HEK293 (cell line): ENCODE results near the gene THG1L.

ENCODE experiments used
- CTCF ChIA-PET: fragments of 350-600 bp; formaldehyde crosslinking; extraction: SDS; loops from one replicate; lab custom pipeline; 2021; ENCODE audit warnings: antibody characterized with exemption; lab: Yijun Ruan, JAX
- POLR2A ChIA-PET: fragments of 300-600 bp; formaldehyde crosslinking; extraction: SDS; loops from one replicate; lab custom pipeline; 2020; ENCODE audit warnings: antibody characterized with exemption, inconsistent platforms; lab: Yijun Ruan, JAX
- H3K27ac ChIP-seq: fragments of 200-500 bp; sonication (Bioruptor generic); 2 replicates; pipeline ENCODE4 v1.5.1; 2014; ENCODE audit warnings: low read depth, low read length, control low read depth, inconsistent platforms; ENCODE audit errors: extremely low read depth
- H3K36me3 ChIP-seq, 2 experiments: fragments of 200-500 bp in 1 of 2; sonication (Bioruptor generic) in 1 of 2; 1 replicate in 1 of 2; 2 replicates in 1 of 2; pipeline ENCODE4 v1.5.1; 2014 to 2017; ENCODE audit warnings: inconsistent platforms in 2 of 2, low read length in 2 of 2; ENCODE audit not compliant: control insufficient read depth in 2 of 2, insufficient read depth in 1 of 2
- H3K4me1 ChIP-seq: fragments of 200-500 bp; sonication (Bioruptor generic); 2 replicates; pipeline ENCODE4 v1.5.1; 2014; ENCODE audit warnings: mild to moderate bottlenecking, low read length, inconsistent platforms; ENCODE audit not compliant: control insufficient read depth, insufficient read depth
- H3K4me3 ChIP-seq: 2 replicates; pipeline ENCODE4 v1.5.1; 2011; ENCODE audit warnings: low read depth, mild to moderate bottlenecking, control low read depth, low read length, moderate library complexity
- H3K9me3 ChIP-seq: fragments of 200-500 bp; sonication (Bioruptor generic); 2 replicates; pipeline ENCODE4 v1.5.1; 2014; ENCODE audit warnings: low read depth, low read length, inconsistent platforms; ENCODE audit not compliant: control insufficient read depth, insufficient read depth
- GLI4 ChIP-seq: fragments of 450-650 bp; formaldehyde crosslinking; IDR thresholded peaks from 2 replicates; pipeline ENCODE4 v1.5.1; 2016; ENCODE audit warnings: missing biosample characterization, missing genetic modification characterization
- GLIS2 ChIP-seq: fragments of 450-650 bp; formaldehyde crosslinking; IDR thresholded peaks from 2 replicates; pipeline ENCODE4 v1.5.1; 2016; ENCODE audit warnings: missing biosample characterization, missing genetic modification characterization
- KLF17 ChIP-seq: fragments of 450-650 bp; formaldehyde crosslinking; IDR thresholded peaks from 2 replicates; pipeline ENCODE4 v1.5.1; 2016; ENCODE audit warnings: missing biosample characterization, missing genetic modification characterization
- SP2 ChIP-seq: fragments of 450-650 bp; formaldehyde crosslinking; IDR thresholded peaks from 2 replicates; pipeline ENCODE4 v1.5.1; 2016; ENCODE audit warnings: missing biosample characterization, missing genetic modification characterization
- YY2 ChIP-seq: fragments of 450-650 bp; formaldehyde crosslinking; IDR thresholded peaks from 2 replicates; pipeline ENCODE4 v1.5.1; 2016; ENCODE audit warnings: missing biosample characterization, missing genetic modification characterization
- ZEB2 ChIP-seq: fragments of 450-650 bp; formaldehyde crosslinking; IDR thresholded peaks from 2 replicates; pipeline ENCODE4 v1.5.1; 2016; ENCODE audit warnings: missing biosample characterization, missing genetic modification characterization
- ZIC2 ChIP-seq: fragments of 450-650 bp; formaldehyde crosslinking; IDR thresholded peaks from 2 replicates; pipeline ENCODE4 v1.5.1; 2016; ENCODE audit warnings: missing biosample characterization, missing genetic modification characterization
- ZNF10 ChIP-seq: fragments of 450-650 bp; formaldehyde crosslinking; IDR thresholded peaks from 2 replicates; pipeline ENCODE4 v1.5.1; 2017; ENCODE audit warnings: missing biosample characterization, missing genetic modification characterization
- ZNF112 ChIP-seq: fragments of 450-650 bp; formaldehyde crosslinking; IDR thresholded peaks from 2 replicates; pipeline ENCODE4 v1.5.0; 2017; ENCODE audit warnings: missing biosample characterization, missing genetic modification characterization
- ZNF121 ChIP-seq: fragments of 450-650 bp; formaldehyde crosslinking; IDR thresholded peaks from 2 replicates; pipeline ENCODE4 v1.5.1; 2016; ENCODE audit warnings: missing biosample characterization, missing genetic modification characterization
- ZNF132 ChIP-seq: fragments of 450-650 bp; formaldehyde crosslinking; IDR thresholded peaks from 2 replicates; pipeline ENCODE4 v1.5.1; 2017; ENCODE audit warnings: missing biosample characterization, missing genetic modification characterization, borderline replicate concordance
- ZNF221 ChIP-seq: fragments of 450-650 bp; formaldehyde crosslinking; IDR thresholded peaks from 2 replicates; pipeline ENCODE4 v1.5.1; 2017; ENCODE audit warnings: missing biosample characterization, missing genetic modification characterization, borderline replicate concordance
- ZNF223 ChIP-seq: fragments of 450-650 bp; formaldehyde crosslinking; IDR thresholded peaks from 2 replicates; pipeline ENCODE4 v1.5.1; 2016; ENCODE audit warnings: missing biosample characterization, missing genetic modification characterization
- ZNF311 ChIP-seq: fragments of 450-650 bp; formaldehyde crosslinking; IDR thresholded peaks from 2 replicates; pipeline ENCODE4 v1.5.1; 2017; ENCODE audit warnings: missing biosample characterization, missing genetic modification characterization, borderline replicate concordance
- ZNF404 ChIP-seq: fragments of 450-650 bp; formaldehyde crosslinking; IDR thresholded peaks from 2 replicates; pipeline ENCODE4 v1.5.1; 2017; ENCODE audit warnings: missing biosample characterization, missing genetic modification characterization
- ZNF48 ChIP-seq: fragments of 450-650 bp; formaldehyde crosslinking; IDR thresholded peaks from 2 replicates; pipeline ENCODE4 v1.5.1; 2016; ENCODE audit warnings: missing biosample characterization, missing genetic modification characterization
- ZNF555 ChIP-seq: fragments of 450-650 bp; formaldehyde crosslinking; conservative IDR thresholded peaks from 2 replicates; pipeline ENCODE4 v1.5.1; 2017; ENCODE audit warnings: missing biosample characterization, mild to moderate bottlenecking, missing genetic modification characterization, inconsistent platforms
- ZNF561 ChIP-seq: fragments of 450-650 bp; IDR thresholded peaks from 2 replicates; pipeline ENCODE4 v1.5.1; 2018; ENCODE audit warnings: missing biosample characterization, missing genetic modification characterization, borderline replicate concordance
- ZNF621 ChIP-seq: fragments of 450-650 bp; formaldehyde crosslinking; IDR thresholded peaks from 2 replicates; pipeline ENCODE4 v1.5.1; 2017; ENCODE audit warnings: missing biosample characterization, missing genetic modification characterization
- ZNF654 ChIP-seq: fragments of 450-650 bp; formaldehyde crosslinking; IDR thresholded peaks from 2 replicates; pipeline ENCODE4 v1.5.1; 2016; ENCODE audit warnings: low read depth, missing biosample characterization, missing genetic modification characterization
- ZXDB ChIP-seq: fragments of 450-650 bp; formaldehyde crosslinking; IDR thresholded peaks from 2 replicates; pipeline ENCODE4 v1.5.1; 2016; ENCODE audit warnings: missing biosample characterization, missing genetic modification characterization
- TF ChIP-seq, protein P1 (sequence below): fragments of 450-650 bp; formaldehyde crosslinking; IDR thresholded peaks from 2 replicates; pipeline ENCODE4 v1.5.1; 2016; ENCODE audit warnings: missing biosample characterization, missing genetic modification characterization
- TF ChIP-seq, protein P2 (sequence below): fragments of 450-650 bp; formaldehyde crosslinking; conservative IDR thresholded peaks from 2 replicates; pipeline ENCODE4 v1.5.1; 2016; ENCODE audit warnings: low read depth, missing biosample characterization, missing genetic modification characterization
- TF ChIP-seq, protein P3 (sequence below): fragments of 450-650 bp; formaldehyde crosslinking; IDR thresholded peaks from 2 replicates; pipeline ENCODE4 v1.5.1; 2016; ENCODE audit warnings: missing biosample characterization, missing genetic modification characterization
- TF ChIP-seq, protein P4 (sequence below): fragments of 450-650 bp; formaldehyde crosslinking; IDR thresholded peaks from 2 replicates; pipeline ENCODE4 v1.5.1; 2016; ENCODE audit warnings: missing biosample characterization, missing genetic modification characterization

The THG1L gene

GRCh38 chr5:157714596-157714864 lies 16.7 kb upstream of the THG1L start:
- CTCF ChIA-PET, result no interaction called here
- H3K4me1 ChIP-seq, result no peaks in the 10 kb centered on the region
- POLR2A ChIA-PET, result no interaction called here
- no peak overlapping the region for H3K4me3 ChIP-seq
- no peak overlapping the region for H3K27ac ChIP-seq
- TF ChIP-seq GLI4 (tag by site-specific recombination), result no peak
- no peak for TF ChIP-seq YY2
- TF ChIP-seq, protein P1, sequence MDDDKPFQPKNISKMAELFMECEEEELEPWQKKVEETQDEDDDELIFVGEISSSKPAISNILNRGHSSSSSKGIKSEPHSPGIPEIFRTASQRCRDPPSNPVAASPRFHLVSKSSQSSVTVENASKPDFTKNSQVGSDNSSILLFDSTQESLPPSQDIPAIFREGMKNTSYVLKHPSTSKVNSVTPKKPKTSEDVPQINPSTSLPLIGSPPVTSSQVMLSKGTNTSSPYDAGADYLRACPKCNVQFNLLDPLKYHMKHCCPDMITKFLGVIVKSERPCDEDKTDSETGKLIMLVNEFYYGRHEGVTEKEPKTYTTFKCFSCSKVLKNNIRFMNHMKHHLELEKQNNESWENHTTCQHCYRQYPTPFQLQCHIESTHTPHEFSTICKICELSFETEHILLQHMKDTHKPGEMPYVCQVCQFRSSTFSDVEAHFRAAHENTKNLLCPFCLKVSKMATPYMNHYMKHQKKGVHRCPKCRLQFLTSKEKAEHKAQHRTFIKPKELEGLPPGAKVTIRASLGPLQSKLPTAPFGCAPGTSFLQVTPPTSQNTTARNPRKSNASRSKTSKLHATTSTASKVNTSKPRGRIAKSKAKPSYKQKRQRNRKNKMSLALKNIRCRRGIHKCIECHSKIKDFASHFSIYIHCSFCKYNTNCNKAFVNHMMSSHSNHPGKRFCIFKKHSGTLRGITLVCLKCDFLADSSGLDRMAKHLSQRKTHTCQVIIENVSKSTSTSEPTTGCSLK (tag by site-specific recombination), result no peak
- TF ChIP-seq ZIC2 (tag by site-specific recombination), result no peak
- no peak for TF ChIP-seq GLIS2 (tag by site-specific recombination)
- TF ChIP-seq, protein P2, sequence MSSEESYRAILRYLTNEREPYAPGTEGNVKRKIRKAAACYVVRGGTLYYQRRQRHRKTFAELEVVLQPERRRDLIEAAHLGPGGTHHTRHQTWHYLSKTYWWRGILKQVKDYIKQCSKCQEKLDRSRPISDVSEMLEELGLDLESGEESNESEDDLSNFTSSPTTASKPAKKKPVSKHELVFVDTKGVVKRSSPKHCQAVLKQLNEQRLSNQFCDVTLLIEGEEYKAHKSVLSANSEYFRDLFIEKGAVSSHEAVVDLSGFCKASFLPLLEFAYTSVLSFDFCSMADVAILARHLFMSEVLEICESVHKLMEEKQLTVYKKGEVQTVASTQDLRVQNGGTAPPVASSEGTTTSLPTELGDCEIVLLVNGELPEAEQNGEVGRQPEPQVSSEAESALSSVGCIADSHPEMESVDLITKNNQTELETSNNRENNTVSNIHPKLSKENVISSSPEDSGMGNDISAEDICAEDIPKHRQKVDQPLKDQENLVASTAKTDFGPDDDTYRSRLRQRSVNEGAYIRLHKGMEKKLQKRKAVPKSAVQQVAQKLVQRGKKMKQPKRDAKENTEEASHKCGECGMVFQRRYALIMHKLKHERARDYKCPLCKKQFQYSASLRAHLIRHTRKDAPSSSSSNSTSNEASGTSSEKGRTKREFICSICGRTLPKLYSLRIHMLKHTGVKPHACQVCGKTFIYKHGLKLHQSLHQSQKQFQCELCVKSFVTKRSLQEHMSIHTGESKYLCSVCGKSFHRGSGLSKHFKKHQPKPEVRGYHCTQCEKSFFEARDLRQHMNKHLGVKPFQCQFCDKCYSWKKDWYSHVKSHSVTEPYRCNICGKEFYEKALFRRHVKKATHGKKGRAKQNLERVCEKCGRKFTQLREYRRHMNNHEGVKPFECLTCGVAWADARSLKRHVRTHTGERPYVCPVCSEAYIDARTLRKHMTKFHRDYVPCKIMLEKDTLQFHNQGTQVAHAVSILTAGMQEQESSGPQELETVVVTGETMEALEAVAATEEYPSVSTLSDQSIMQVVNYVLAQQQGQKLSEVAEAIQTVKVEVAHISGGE (tag by site-specific recombination), result no peak
- TF ChIP-seq, protein P3, sequence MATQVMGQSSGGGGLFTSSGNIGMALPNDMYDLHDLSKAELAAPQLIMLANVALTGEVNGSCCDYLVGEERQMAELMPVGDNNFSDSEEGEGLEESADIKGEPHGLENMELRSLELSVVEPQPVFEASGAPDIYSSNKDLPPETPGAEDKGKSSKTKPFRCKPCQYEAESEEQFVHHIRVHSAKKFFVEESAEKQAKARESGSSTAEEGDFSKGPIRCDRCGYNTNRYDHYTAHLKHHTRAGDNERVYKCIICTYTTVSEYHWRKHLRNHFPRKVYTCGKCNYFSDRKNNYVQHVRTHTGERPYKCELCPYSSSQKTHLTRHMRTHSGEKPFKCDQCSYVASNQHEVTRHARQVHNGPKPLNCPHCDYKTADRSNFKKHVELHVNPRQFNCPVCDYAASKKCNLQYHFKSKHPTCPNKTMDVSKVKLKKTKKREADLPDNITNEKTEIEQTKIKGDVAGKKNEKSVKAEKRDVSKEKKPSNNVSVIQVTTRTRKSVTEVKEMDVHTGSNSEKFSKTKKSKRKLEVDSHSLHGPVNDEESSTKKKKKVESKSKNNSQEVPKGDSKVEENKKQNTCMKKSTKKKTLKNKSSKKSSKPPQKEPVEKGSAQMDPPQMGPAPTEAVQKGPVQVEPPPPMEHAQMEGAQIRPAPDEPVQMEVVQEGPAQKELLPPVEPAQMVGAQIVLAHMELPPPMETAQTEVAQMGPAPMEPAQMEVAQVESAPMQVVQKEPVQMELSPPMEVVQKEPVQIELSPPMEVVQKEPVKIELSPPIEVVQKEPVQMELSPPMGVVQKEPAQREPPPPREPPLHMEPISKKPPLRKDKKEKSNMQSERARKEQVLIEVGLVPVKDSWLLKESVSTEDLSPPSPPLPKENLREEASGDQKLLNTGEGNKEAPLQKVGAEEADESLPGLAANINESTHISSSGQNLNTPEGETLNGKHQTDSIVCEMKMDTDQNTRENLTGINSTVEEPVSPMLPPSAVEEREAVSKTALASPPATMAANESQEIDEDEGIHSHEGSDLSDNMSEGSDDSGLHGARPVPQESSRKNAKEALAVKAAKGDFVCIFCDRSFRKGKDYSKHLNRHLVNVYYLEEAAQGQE (tag by site-specific recombination), result no peak
- no peak for TF ChIP-seq ZNF311 (tag by site-specific recombination)
- TF ChIP-seq ZNF561 (tag by site-specific recombination), result no peak
- no peak for TF ChIP-seq ZNF621 (tag by site-specific recombination)
- no peak for TF ChIP-seq ZNF48 (tag by site-specific recombination)
- no peak for TF ChIP-seq ZXDB
- no peak for TF ChIP-seq ZNF10 (tag by site-specific recombination)
- TF ChIP-seq ZNF221, result no peak
- TF ChIP-seq ZNF121 (tag by site-specific recombination), result no peak
- no peak for TF ChIP-seq KLF17 (tag by site-specific recombination)
- TF ChIP-seq SP2, result no peak
- H3K36me3 ChIP-seq, result no peaks in the 10 kb centered on the region
- H3K9me3 ChIP-seq, result no peaks in the 10 kb centered on the region

DNA sequence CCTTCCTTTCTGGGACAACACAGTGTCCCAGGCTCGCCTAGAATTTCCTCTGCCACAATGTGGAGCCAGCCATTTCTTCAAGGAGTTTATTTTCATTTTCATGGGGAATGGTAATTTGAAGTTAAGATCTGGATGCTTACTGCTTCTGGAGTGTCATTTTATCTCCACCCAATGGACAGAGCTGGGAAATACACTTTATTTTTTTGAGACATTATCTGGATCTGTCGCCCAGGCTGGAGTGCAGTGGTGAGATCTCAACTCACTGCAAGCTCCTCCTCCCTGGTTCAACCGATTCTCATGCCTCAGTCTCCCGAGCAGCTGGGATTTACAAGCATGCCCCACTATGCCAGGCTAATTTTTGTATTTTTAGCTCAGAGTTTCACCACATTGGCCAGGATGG lies 12.7 kb upstream of the THG1L start:
- H3K36me3 ChIP-seq, result no peaks in the 10 kb centered on the region
- ChIA-PET POLR2A (interaction anchor here (1.5 kb wide), 1 partner anchor 13 kb away, joined by 5 read pairs; the partner anchor contains the start of gene THG1L), CTCF (interaction anchor here (0.5 to 3.0 kb wide), 34 partner anchors 10 to 1324 kb away, joined by 3 to 17 read pairs (median 4); partner anchors contain the start of genes C5orf52, LSM11 and THG1L)
- H3K27ac ChIP-seq, result no peak overlapping the region
- no peak overlapping the region for H3K4me3 ChIP-seq
- no peaks in the 10 kb centered on the region for H3K9me3 ChIP-seq
- H3K4me1 ChIP-seq, result no peaks in the 10 kb centered on the region
- no peak for TF ChIP-seq ZNF555 (tag by site-specific recombination)
- peak; percentile 66 for TF ChIP-seq ZNF654 (tag by site-specific recombination)
- no peak for TF ChIP-seq ZNF112 (tag by site-specific recombination)
- TF ChIP-seq SP2, result no peak
- no peak for TF ChIP-seq ZNF223 (tag by site-specific recombination)
- no peak for TF ChIP-seq ZNF132 (tag by site-specific recombination)
- TF ChIP-seq ZEB2 (tag by site-specific recombination), result no peak
- TF ChIP-seq, protein P4, sequence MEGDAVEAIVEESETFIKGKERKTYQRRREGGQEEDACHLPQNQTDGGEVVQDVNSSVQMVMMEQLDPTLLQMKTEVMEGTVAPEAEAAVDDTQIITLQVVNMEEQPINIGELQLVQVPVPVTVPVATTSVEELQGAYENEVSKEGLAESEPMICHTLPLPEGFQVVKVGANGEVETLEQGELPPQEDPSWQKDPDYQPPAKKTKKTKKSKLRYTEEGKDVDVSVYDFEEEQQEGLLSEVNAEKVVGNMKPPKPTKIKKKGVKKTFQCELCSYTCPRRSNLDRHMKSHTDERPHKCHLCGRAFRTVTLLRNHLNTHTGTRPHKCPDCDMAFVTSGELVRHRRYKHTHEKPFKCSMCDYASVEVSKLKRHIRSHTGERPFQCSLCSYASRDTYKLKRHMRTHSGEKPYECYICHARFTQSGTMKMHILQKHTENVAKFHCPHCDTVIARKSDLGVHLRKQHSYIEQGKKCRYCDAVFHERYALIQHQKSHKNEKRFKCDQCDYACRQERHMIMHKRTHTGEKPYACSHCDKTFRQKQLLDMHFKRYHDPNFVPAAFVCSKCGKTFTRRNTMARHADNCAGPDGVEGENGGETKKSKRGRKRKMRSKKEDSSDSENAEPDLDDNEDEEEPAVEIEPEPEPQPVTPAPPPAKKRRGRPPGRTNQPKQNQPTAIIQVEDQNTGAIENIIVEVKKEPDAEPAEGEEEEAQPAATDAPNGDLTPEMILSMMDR, result 0 out of 2 replicates have a peak, but pooled peaks have one; percentile 17
- no peak for TF ChIP-seq ZNF404 (tag by site-specific recombination)
